ENCODE results near the gene SEMA6D.

DNA sequence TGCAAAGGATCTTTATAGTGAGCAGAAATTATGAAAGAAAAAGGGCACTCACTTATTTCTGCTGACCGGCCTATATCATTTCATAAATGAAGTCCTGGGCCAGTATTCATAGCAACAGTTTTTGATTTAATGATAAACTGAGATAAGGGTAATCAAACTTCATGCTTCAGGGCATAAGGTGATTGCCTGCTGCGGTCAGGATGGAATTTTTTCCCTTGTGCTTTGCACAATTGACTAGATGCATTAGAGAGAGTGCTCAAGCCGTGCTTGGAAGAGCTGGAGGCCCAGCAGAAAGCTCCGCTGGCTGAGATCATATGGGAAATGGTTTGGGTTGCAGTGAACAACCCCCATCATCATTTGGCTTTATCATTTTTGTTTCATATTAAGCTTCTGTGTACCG, 10.4 kb downstream of the SEMA6D start:
- TF ChIP-seq, protein P1, sequence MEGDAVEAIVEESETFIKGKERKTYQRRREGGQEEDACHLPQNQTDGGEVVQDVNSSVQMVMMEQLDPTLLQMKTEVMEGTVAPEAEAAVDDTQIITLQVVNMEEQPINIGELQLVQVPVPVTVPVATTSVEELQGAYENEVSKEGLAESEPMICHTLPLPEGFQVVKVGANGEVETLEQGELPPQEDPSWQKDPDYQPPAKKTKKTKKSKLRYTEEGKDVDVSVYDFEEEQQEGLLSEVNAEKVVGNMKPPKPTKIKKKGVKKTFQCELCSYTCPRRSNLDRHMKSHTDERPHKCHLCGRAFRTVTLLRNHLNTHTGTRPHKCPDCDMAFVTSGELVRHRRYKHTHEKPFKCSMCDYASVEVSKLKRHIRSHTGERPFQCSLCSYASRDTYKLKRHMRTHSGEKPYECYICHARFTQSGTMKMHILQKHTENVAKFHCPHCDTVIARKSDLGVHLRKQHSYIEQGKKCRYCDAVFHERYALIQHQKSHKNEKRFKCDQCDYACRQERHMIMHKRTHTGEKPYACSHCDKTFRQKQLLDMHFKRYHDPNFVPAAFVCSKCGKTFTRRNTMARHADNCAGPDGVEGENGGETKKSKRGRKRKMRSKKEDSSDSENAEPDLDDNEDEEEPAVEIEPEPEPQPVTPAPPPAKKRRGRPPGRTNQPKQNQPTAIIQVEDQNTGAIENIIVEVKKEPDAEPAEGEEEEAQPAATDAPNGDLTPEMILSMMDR (IDR thresholded peaks at IDR 0.05): no peak
- TF ChIP-seq POLR2AphosphoS5 (IDR thresholded peaks at IDR 0.05; ENCODE audit: low read depth, low read length): no peak
- TF ChIP-seq, protein P2, sequence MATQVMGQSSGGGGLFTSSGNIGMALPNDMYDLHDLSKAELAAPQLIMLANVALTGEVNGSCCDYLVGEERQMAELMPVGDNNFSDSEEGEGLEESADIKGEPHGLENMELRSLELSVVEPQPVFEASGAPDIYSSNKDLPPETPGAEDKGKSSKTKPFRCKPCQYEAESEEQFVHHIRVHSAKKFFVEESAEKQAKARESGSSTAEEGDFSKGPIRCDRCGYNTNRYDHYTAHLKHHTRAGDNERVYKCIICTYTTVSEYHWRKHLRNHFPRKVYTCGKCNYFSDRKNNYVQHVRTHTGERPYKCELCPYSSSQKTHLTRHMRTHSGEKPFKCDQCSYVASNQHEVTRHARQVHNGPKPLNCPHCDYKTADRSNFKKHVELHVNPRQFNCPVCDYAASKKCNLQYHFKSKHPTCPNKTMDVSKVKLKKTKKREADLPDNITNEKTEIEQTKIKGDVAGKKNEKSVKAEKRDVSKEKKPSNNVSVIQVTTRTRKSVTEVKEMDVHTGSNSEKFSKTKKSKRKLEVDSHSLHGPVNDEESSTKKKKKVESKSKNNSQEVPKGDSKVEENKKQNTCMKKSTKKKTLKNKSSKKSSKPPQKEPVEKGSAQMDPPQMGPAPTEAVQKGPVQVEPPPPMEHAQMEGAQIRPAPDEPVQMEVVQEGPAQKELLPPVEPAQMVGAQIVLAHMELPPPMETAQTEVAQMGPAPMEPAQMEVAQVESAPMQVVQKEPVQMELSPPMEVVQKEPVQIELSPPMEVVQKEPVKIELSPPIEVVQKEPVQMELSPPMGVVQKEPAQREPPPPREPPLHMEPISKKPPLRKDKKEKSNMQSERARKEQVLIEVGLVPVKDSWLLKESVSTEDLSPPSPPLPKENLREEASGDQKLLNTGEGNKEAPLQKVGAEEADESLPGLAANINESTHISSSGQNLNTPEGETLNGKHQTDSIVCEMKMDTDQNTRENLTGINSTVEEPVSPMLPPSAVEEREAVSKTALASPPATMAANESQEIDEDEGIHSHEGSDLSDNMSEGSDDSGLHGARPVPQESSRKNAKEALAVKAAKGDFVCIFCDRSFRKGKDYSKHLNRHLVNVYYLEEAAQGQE (IDR thresholded peaks at IDR 0.05; ENCODE audit: insufficient read depth in 1 of 2, low read depth in 2 of 2, low read length in 1 of 2): no peak

Data from Panc1 (cell line).